ENCODE results near the gene SZT2.

Gene SZT2

GRCh38 chr1:43423672-43424550 is 34.2 kb downstream of the SZT2 start:
- no peak for DNase-seq (ENCODE audit: low spot score)

GRCh38 chr1:43425045-43425444 is 35.3 kb downstream of the SZT2 start:
- no peak for DNase-seq (ENCODE audit: low spot score)

GRCh38 chr1:43426221-43426620 is 36.5 kb downstream of the SZT2 start:
- DNase-seq (ENCODE audit: low spot score): no peak

- no peak for DNase-seq (ENCODE audit: low spot score)
These were observed 37.8 kb downstream of the SZT2 start for GRCh38 chr1:43427524-43427923.

GRCh38 chr1:43427941-43428340 is 38.2 kb downstream of the SZT2 start:
- DNase-seq (ENCODE audit: low spot score): no peak

- no peak for DNase-seq (ENCODE audit: low spot score)
These were observed 41.1 kb downstream of the SZT2 start for GRCh38 chr1:43430831-43431230.

GRCh38 chr1:43431676-43432075 is 42.0 kb downstream of the SZT2 start:
- DNase-seq (ENCODE audit: low spot score): no peak

- DNase-seq (ENCODE audit: low spot score): no peak
These were observed 42.6 kb downstream of the SZT2 start for GRCh38 chr1:43432171-43432860.

- no peak for DNase-seq (ENCODE audit: low spot score)
These were observed 43.2 kb downstream of the SZT2 start for GRCh38 chr1:43432907-43433306.

GRCh38 chr1:43434256-43434655 is 44.6 kb downstream of the SZT2 start:
- DNase-seq (ENCODE audit: low spot score): no peak

- no peak for DNase-seq (ENCODE audit: low spot score)
These were observed 45.7 kb downstream of the SZT2 start for GRCh38 chr1:43435146-43436145.

- no peak for DNase-seq (ENCODE audit: low spot score)
These were observed 46.7 kb downstream of the SZT2 start for GRCh38 chr1:43436371-43436770.

GRCh38 chr1:43437031-43437973 is 47.6 kb downstream of the SZT2 start:
- no peak for DNase-seq (ENCODE audit: low spot score)

- no peak for DNase-seq (ENCODE audit: low spot score)
These were observed 48.3 kb downstream of the SZT2 start for GRCh38 chr1:43438006-43438405.

- no peak for DNase-seq (ENCODE audit: low spot score)
These were observed 48.9 kb downstream of the SZT2 start for GRCh38 chr1:43438576-43438952.

GRCh38 chr1:43438953-43439581 is 49.4 kb downstream of the SZT2 start:
- no peak for DNase-seq (ENCODE audit: low spot score)

GRCh38 chr1:43439781-43440180 is 50.1 kb downstream of the SZT2 start:
- DNase-seq (ENCODE audit: low spot score): no peak

- DNase-seq (ENCODE audit: low spot score): no peak
These were observed 50.7 kb downstream of the SZT2 start for GRCh38 chr1:43440358-43440757.

GRCh38 chr1:43441166-43441893 is 51.6 kb downstream of the SZT2 start:
- no peak for DNase-seq (ENCODE audit: low spot score)

All from HuH-7.5 (cell line).